Measurements from ENCODE around the gene PWWP2B.

- TF ChIP-seq RNF2 (IDR thresholded peaks at IDR 0.05; ENCODE audit: borderline replicate concordance, low read depth, low read length, missing control alignments, poor library complexity, severe bottlenecking) (no peak), GABPA (IDR thresholded peaks at IDR 0.05; ENCODE audit: borderline replicate concordance, insufficient read depth, low read length) (no peak), SP4 (IDR thresholded peaks at IDR 0.05; ENCODE audit: low read length) (no peak), TCF12 (IDR thresholded peaks at IDR 0.05; ENCODE audit: low read depth, low read length) (no peak), MAX (IDR thresholded peaks at IDR 0.05) (peak; percentile 79), CHD1 (IDR thresholded peaks at IDR 0.05; ENCODE audit: low read depth, low read length) (no peak), POLR2AphosphoS5 (IDR thresholded peaks at IDR 0.05; ENCODE audit: low read depth, low read length) (no peak)
Measured at GRCh38 chr10:132371641-132372081, 25.3 kb upstream of the PWWP2B start.

Data from H1 (cell line).